HEK293 (cell line): ENCODE results near the gene CBX5.
A peak's percentile ranks its signal among the peaks of the same experiment; 100 is the strongest.

Source experiments
- CTCF ChIA-PET: fragments of 350-600 bp; formaldehyde crosslinking; extraction: SDS; loops from one replicate; lab custom pipeline; 2021; ENCODE audit warnings: antibody characterized with exemption; lab: Yijun Ruan, JAX
- POLR2A ChIA-PET: fragments of 300-600 bp; formaldehyde crosslinking; extraction: SDS; loops from one replicate; lab custom pipeline; 2020; ENCODE audit warnings: antibody characterized with exemption, inconsistent platforms; lab: Yijun Ruan, JAX
- H3K27ac ChIP-seq: fragments of 200-500 bp; sonication (Bioruptor generic); 2 replicates; pipeline ENCODE4 v1.5.1; 2014; ENCODE audit warnings: low read depth, low read length, control low read depth, inconsistent platforms; ENCODE audit errors: extremely low read depth
- H3K36me3 ChIP-seq, 2 experiments: fragments of 200-500 bp in 1 of 2; sonication (Bioruptor generic) in 1 of 2; 1 replicate in 1 of 2; 2 replicates in 1 of 2; pipeline ENCODE4 v1.5.1; 2014 to 2017; ENCODE audit warnings: inconsistent platforms in 2 of 2, low read length in 2 of 2; ENCODE audit not compliant: control insufficient read depth in 2 of 2, insufficient read depth in 1 of 2
- H3K4me1 ChIP-seq: fragments of 200-500 bp; sonication (Bioruptor generic); 2 replicates; pipeline ENCODE4 v1.5.1; 2014; ENCODE audit warnings: mild to moderate bottlenecking, low read length, inconsistent platforms; ENCODE audit not compliant: control insufficient read depth, insufficient read depth
- H3K4me3 ChIP-seq: 2 replicates; pipeline ENCODE4 v1.5.1; 2011; ENCODE audit warnings: low read depth, mild to moderate bottlenecking, control low read depth, low read length, moderate library complexity
- H3K9me3 ChIP-seq: fragments of 200-500 bp; sonication (Bioruptor generic); 2 replicates; pipeline ENCODE4 v1.5.1; 2014; ENCODE audit warnings: low read depth, low read length, inconsistent platforms; ENCODE audit not compliant: control insufficient read depth, insufficient read depth
- BCL11A ChIP-seq: fragments of 450-650 bp; formaldehyde crosslinking; IDR thresholded peaks from 2 replicates; pipeline ENCODE4 v1.5.1; 2016; ENCODE audit warnings: low read depth, missing biosample characterization, missing genetic modification characterization
- EGR2 ChIP-seq: fragments of 450-650 bp; formaldehyde crosslinking; IDR thresholded peaks from 2 replicates; pipeline ENCODE4 v1.5.1; 2016; ENCODE audit warnings: low read depth, missing biosample characterization, missing genetic modification characterization
- HOXD13 ChIP-seq: sonication (generic); formaldehyde crosslinking; IDR thresholded peaks from 2 replicates; pipeline ENCODE4 v1.8.0; 2022; ENCODE audit warnings: missing genetic modification reagents, borderline replicate concordance
- IKZF3 ChIP-seq: fragments of 450-650 bp; IDR thresholded peaks from 2 replicates; pipeline ENCODE4 v1.5.0; 2018; ENCODE audit warnings: missing biosample characterization, mild to moderate bottlenecking, missing genetic modification characterization, moderate library complexity
- KLF7 ChIP-seq: fragments of 450-650 bp; formaldehyde crosslinking; IDR thresholded peaks from 2 replicates; pipeline ENCODE4 v1.5.1; 2016; ENCODE audit warnings: missing biosample characterization, missing genetic modification characterization, borderline replicate concordance
- ZBTB1 ChIP-seq: fragments of 450-650 bp; formaldehyde crosslinking; IDR thresholded peaks from 2 replicates; pipeline ENCODE4 v1.5.1; 2016; ENCODE audit warnings: missing biosample characterization, missing genetic modification characterization
- ZBTB7A ChIP-seq: fragments of 450-650 bp; formaldehyde crosslinking; IDR thresholded peaks from 2 replicates; pipeline ENCODE4 v1.5.1; 2016; ENCODE audit warnings: low read depth, missing biosample characterization, missing genetic modification characterization
- ZFHX2 ChIP-seq: fragments of 450-650 bp; formaldehyde crosslinking; conservative IDR thresholded peaks from 2 replicates; pipeline ENCODE4 v1.5.1; 2016; ENCODE audit warnings: missing biosample characterization, missing genetic modification characterization
- ZFP41 ChIP-seq: fragments of 450-650 bp; formaldehyde crosslinking; IDR thresholded peaks from 2 replicates; pipeline ENCODE4 v1.5.1; 2016; ENCODE audit warnings: missing biosample characterization, missing genetic modification characterization, borderline replicate concordance
- ZFP69B ChIP-seq: fragments of 450-650 bp; formaldehyde crosslinking; IDR thresholded peaks from 2 replicates; pipeline ENCODE4 v1.5.1; 2016; ENCODE audit warnings: missing biosample characterization, missing genetic modification characterization
- ZNF248 ChIP-seq: fragments of 450-650 bp; formaldehyde crosslinking; IDR thresholded peaks from 2 replicates; pipeline ENCODE4 v1.5.1; 2017; ENCODE audit warnings: missing biosample characterization, missing genetic modification characterization
- ZNF274 ChIP-seq, 2 experiments: fragments of 200-500 bp in 1 of 2; fragments of 450-650 bp in 1 of 2; sonication (Bioruptor generic) in 1 of 2; formaldehyde crosslinking in 1 of 2; IDR thresholded peaks; 2 replicates each; pipeline versions ENCODE4 v1.5.1 to v1.6.1; 2014 to 2016; ENCODE audit warnings: borderline replicate concordance in 1 of 2, inconsistent platforms in 1 of 2, low read length in 1 of 2, missing biosample characterization in 1 of 2, missing genetic modification characterization in 1 of 2
- ZNF292 ChIP-seq: fragments of 450-650 bp; formaldehyde crosslinking; IDR thresholded peaks from 2 replicates; pipeline ENCODE4 v1.5.1; 2016; ENCODE audit warnings: low read depth, missing biosample characterization, missing genetic modification characterization, borderline replicate concordance
- ZNF366 ChIP-seq: fragments of 450-650 bp; formaldehyde crosslinking; conservative IDR thresholded peaks from 2 replicates; pipeline ENCODE4 v1.5.1; 2016; ENCODE audit warnings: missing biosample characterization, missing genetic modification characterization
- ZNF416 ChIP-seq: fragments of 450-650 bp; formaldehyde crosslinking; IDR thresholded peaks from 2 replicates; pipeline ENCODE4 v1.5.1; 2016; ENCODE audit warnings: missing biosample characterization, missing genetic modification characterization
- ZNF501 ChIP-seq: fragments of 450-650 bp; formaldehyde crosslinking; IDR thresholded peaks from 2 replicates; pipeline ENCODE4 v1.5.1; 2016; ENCODE audit warnings: missing biosample characterization, missing genetic modification characterization
- ZNF521 ChIP-seq: fragments of 450-650 bp; formaldehyde crosslinking; IDR thresholded peaks from 2 replicates; pipeline ENCODE4 v1.5.1; 2017; ENCODE audit warnings: missing biosample characterization, mild to moderate bottlenecking, missing genetic modification characterization
- ZNF529 ChIP-seq: fragments of 450-650 bp; formaldehyde crosslinking; IDR thresholded peaks from 2 replicates; pipeline ENCODE4 v1.5.1; 2017; ENCODE audit warnings: missing genetic modification characterization, missing biosample characterization; ENCODE audit not compliant: insufficient replicate concordance
- ZNF530 ChIP-seq: fragments of 450-650 bp; formaldehyde crosslinking; IDR thresholded peaks from 2 replicates; pipeline ENCODE4 v1.5.1; 2016; ENCODE audit warnings: low read depth, missing biosample characterization, missing genetic modification characterization
- ZNF571 ChIP-seq: fragments of 450-650 bp; formaldehyde crosslinking; IDR thresholded peaks from 2 replicates; pipeline ENCODE4 v1.5.0; 2017; ENCODE audit warnings: missing biosample characterization, missing genetic modification characterization
- ZNF610 ChIP-seq: fragments of 450-650 bp; formaldehyde crosslinking; IDR thresholded peaks from 2 replicates; pipeline ENCODE4 v1.5.1; 2016; ENCODE audit warnings: missing biosample characterization, missing genetic modification characterization, borderline replicate concordance
- ZNF624 ChIP-seq: fragments of 450-650 bp; formaldehyde crosslinking; IDR thresholded peaks from 2 replicates; pipeline ENCODE4 v1.5.1; 2017; ENCODE audit warnings: missing biosample characterization, missing genetic modification characterization
- ZNF677 ChIP-seq: fragments of 450-650 bp; IDR thresholded peaks from 2 replicates; pipeline ENCODE4 v1.5.0; 2018; ENCODE audit warnings: missing biosample characterization, mild to moderate bottlenecking, missing genetic modification characterization, moderate library complexity
- ZNF701 ChIP-seq: fragments of 450-650 bp; formaldehyde crosslinking; IDR thresholded peaks from 2 replicates; pipeline ENCODE4 v1.5.1; 2016; ENCODE audit warnings: missing biosample characterization, missing genetic modification characterization
- ZNF747 ChIP-seq: fragments of 450-650 bp; formaldehyde crosslinking; IDR thresholded peaks from 2 replicates; pipeline ENCODE4 v1.5.1; 2016; ENCODE audit warnings: missing biosample characterization, missing genetic modification characterization
- ZNF792 ChIP-seq: fragments of 450-650 bp; formaldehyde crosslinking; IDR thresholded peaks from 2 replicates; pipeline ENCODE4 v1.5.1; 2016; ENCODE audit warnings: missing biosample characterization, missing genetic modification characterization
- ZNF837 ChIP-seq: fragments of 450-650 bp; formaldehyde crosslinking; IDR thresholded peaks from 2 replicates; pipeline ENCODE4 v1.5.1; 2016; ENCODE audit warnings: missing biosample characterization, missing genetic modification characterization
- ZXDB ChIP-seq: fragments of 450-650 bp; formaldehyde crosslinking; IDR thresholded peaks from 2 replicates; pipeline ENCODE4 v1.5.1; 2016; ENCODE audit warnings: missing biosample characterization, missing genetic modification characterization
- TF ChIP-seq, protein P1 (sequence below): sonication (generic); formaldehyde crosslinking; IDR thresholded peaks from 2 replicates; pipeline ENCODE4 v1.8.1; 2022; ENCODE audit warnings: mild to moderate bottlenecking, moderate library complexity, missing genetic modification reagents
- TF ChIP-seq, protein P2 (sequence below): fragments of 450-650 bp; formaldehyde crosslinking; IDR thresholded peaks from 2 replicates; pipeline ENCODE4 v1.5.1; 2016; ENCODE audit warnings: missing biosample characterization, missing genetic modification characterization
- TF ChIP-seq, protein P3 (sequence below): fragments of 450-650 bp; IDR thresholded peaks from 2 replicates; pipeline ENCODE4 v1.5.1; 2018; ENCODE audit warnings: missing biosample characterization, missing genetic modification characterization
- TF ChIP-seq, protein P4 (sequence below): fragments of 450-650 bp; formaldehyde crosslinking; optimal IDR thresholded peaks from 2 replicates; pipeline ENCODE3; 2016; ENCODE audit warnings: missing biosample characterization, mild to moderate bottlenecking, missing genetic modification characterization

The CBX5 gene

DNA sequence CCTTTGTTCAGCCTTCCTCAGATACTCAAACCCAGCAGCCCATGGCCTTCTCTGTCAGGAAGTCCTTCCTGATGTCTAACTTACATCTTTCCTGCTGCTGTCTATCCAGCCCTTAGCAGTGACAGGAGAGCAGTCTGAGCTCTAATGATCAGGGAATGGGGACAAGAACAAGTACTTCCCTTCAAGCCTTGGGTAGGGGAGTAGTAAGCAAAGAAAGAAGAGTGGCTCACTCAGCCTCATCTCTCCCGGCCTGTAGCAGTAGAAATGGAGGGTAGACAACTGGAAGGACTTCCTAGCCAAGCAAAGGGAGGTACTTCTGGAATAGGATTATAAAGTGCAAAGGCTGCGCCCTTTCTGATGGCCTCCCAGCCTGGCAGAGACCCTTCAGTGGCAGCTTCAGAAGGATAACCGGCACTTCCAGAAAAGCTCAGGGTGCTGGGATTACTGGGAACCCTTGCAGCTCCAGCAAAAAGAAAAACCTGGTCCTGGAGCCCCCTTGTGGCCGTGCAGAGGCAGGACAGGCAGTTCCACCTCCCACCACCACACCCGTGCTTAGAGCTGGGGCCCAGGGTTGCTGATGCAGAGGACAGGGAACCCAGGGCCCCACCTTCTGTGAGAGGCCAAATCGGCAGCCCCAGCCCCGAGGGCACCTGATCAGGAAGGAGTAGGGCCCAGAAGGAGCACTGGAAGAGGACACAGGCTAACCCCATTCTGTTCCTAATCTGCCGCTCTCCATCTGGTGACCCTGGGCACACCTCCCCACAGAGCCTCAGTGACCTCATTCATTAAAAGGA lies 78.7 kb downstream of the CBX5 start (continued):
- peak; percentile 20; the same call in 1 of the 2 replicates for TF ChIP-seq ZFHX2 (tag by site-specific recombination)
- no peak for TF ChIP-seq ZNF521 (tag by site-specific recombination)
- TF ChIP-seq ZNF837: no peak
- no peak for TF ChIP-seq ZNF792 (tag by site-specific recombination)
- no peak for TF ChIP-seq ZNF416 (tag by site-specific recombination)
- TF ChIP-seq HOXD13 (CRISPR knock-in tag): no peak
- TF ChIP-seq, protein P1, sequence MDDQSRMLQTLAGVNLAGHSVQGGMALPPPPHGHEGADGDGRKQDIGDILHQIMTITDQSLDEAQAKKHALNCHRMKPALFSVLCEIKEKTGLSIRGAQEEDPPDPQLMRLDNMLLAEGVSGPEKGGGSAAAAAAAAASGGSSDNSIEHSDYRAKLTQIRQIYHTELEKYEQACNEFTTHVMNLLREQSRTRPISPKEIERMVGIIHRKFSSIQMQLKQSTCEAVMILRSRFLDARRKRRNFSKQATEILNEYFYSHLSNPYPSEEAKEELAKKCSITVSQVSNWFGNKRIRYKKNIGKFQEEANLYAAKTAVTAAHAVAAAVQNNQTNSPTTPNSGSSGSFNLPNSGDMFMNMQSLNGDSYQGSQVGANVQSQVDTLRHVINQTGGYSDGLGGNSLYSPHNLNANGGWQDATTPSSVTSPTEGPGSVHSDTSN (CRISPR knock-in tag): no peak
- no peak for TF ChIP-seq BCL11A (tag by site-specific recombination)
- TF ChIP-seq, protein P2, sequence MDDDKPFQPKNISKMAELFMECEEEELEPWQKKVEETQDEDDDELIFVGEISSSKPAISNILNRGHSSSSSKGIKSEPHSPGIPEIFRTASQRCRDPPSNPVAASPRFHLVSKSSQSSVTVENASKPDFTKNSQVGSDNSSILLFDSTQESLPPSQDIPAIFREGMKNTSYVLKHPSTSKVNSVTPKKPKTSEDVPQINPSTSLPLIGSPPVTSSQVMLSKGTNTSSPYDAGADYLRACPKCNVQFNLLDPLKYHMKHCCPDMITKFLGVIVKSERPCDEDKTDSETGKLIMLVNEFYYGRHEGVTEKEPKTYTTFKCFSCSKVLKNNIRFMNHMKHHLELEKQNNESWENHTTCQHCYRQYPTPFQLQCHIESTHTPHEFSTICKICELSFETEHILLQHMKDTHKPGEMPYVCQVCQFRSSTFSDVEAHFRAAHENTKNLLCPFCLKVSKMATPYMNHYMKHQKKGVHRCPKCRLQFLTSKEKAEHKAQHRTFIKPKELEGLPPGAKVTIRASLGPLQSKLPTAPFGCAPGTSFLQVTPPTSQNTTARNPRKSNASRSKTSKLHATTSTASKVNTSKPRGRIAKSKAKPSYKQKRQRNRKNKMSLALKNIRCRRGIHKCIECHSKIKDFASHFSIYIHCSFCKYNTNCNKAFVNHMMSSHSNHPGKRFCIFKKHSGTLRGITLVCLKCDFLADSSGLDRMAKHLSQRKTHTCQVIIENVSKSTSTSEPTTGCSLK (tag by site-specific recombination): no peak
- peak; percentile 17; the same call in 1 of the 2 replicates for TF ChIP-seq ZNF677 (tag by site-specific recombination)
- no peak for TF ChIP-seq ZNF274 (IDR thresholded peaks at IDR 0.05; ENCODE audit: low read length)
- TF ChIP-seq ZNF274 (tag by site-specific recombination; IDR thresholded peaks at IDR 0.05; ENCODE audit: borderline replicate concordance): no peak
- TF ChIP-seq, protein P3, sequence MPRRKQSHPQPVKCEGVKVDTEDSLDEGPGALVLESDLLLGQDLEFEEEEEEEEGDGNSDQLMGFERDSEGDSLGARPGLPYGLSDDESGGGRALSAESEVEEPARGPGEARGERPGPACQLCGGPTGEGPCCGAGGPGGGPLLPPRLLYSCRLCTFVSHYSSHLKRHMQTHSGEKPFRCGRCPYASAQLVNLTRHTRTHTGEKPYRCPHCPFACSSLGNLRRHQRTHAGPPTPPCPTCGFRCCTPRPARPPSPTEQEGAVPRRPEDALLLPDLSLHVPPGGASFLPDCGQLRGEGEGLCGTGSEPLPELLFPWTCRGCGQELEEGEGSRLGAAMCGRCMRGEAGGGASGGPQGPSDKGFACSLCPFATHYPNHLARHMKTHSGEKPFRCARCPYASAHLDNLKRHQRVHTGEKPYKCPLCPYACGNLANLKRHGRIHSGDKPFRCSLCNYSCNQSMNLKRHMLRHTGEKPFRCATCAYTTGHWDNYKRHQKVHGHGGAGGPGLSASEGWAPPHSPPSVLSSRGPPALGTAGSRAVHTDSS (tag by site-specific recombination): no peak
- TF ChIP-seq IKZF3 (tag by site-specific recombination): peak; percentile 86
- no peak for TF ChIP-seq ZNF610 (tag by site-specific recombination)
- TF ChIP-seq, all 188 proteins: peak for 24

DNA sequence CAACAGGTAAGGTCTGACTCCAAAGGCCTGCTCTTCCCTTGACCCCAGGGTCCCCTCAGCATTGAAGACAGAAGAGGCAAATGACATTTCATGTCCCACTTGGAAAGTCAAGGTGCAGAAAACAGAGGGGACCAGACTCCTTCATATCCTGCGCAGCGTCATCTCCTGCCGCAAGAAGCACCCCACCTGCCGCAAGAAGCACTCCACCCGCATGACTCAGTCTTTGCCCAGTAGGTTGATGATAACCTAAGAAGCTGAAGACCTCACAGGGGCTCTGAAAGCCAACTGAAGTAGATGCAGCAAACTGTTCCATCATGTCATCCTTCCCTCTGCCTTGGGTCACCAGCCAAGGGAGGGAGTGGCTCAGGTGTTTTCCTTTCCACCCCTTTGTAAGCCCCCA lies 79.5 kb downstream of the CBX5 start:
- POLR2A ChIA-PET: interaction anchor here (0.5 to 1.8 kb wide), 4 partner anchors 8 to 182 kb away, joined by 3 to 7 read pairs (median 5); partner anchors contain the start of genes HOXC5 and SMUG1
- Histone ChIP-seq H3K27ac (no peak overlapping the region), H3K4me3 (no peak overlapping the region), H3K4me1 (peaks cover 15% of the 10 kb centered on the region), H3K36me3 (no peaks in the 10 kb centered on the region), H3K9me3 (no peaks in the 10 kb centered on the region)
- CTCF ChIA-PET: interaction anchor here (0.6 to 7.5 kb wide), 28 partner anchors 7 to 716 kb away, joined by 3 to 92 read pairs (median 8); partner anchors contain the start of genes HOXC10, HOXC4, HOXC5 and HOXC8
- TF ChIP-seq ZBTB7A (no peak), ZXDB (tag by site-specific recombination) (no peak), ZFP69B (tag by site-specific recombination) (no peak), ZFP41 (tag by site-specific recombination) (no peak), ZNF501 (tag by site-specific recombination) (no peak), ZNF366 (no peak), ZNF292 (no peak), ZNF248 (tag by site-specific recombination) (no peak), ZNF624 (tag by site-specific recombination) (no peak), ZNF747 (tag by site-specific recombination) (no peak), ZBTB1 (tag by site-specific recombination) (no peak), ZNF571 (no peak), EGR2 (no peak), ZNF529 (tag by site-specific recombination) (no peak), KLF7 (tag by site-specific recombination) (no peak), ZNF530 (no peak), ZNF701 (no peak)
- TF ChIP-seq, protein P4, sequence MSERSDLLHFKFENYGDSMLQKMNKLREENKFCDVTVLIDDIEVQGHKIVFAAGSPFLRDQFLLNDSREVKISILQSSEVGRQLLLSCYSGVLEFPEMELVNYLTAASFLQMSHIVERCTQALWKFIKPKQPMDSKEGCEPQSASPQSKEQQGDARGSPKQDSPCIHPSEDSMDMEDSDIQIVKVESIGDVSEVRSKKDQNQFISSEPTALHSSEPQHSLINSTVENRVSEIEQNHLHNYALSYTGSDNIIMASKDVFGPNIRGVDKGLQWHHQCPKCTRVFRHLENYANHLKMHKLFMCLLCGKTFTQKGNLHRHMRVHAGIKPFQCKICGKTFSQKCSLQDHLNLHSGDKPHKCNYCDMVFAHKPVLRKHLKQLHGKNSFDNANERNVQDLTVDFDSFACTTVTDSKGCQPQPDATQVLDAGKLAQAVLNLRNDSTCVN (tag by site-specific recombination): no peak
